Cortex of kidney (tissue), 1 donor: Measurements from ENCODE around the gene UTS2R.
"Not testable (repeated sequence)": the region's sequence is repeated elsewhere in the genome, so short reads cannot be mapped to it uniquely, and the experiment has no call there.

ENCODE experiments used
- DNase-seq: peaks from one replicate; lab custom pipeline; 2025; lab: John Stamatoyannopoulos, UW

UTS2R gene

GRCh38 chr17:82375359-82376041 is 3.9 kb downstream of the UTS2R start:
- no peak for DNase-seq

GRCh38 chr17:82376042-82376730 is 4.6 kb downstream of the UTS2R start:
- no peak for DNase-seq

GRCh38 chr17:82377294-82377693 is 5.7 kb downstream of the UTS2R start:
- DNase-seq = not testable (repeated sequence)

- DNase-seq = no peak
Measured at GRCh38 chr17:82377924-82378740, 6.6 kb downstream of the UTS2R start.

GRCh38 chr17:82378741-82379021 is 7.1 kb downstream of the UTS2R start:
- no peak for DNase-seq

- no peak for DNase-seq
Measured at GRCh38 chr17:82380860-82381702, 9.5 kb downstream of the UTS2R start.

- DNase-seq = not testable (repeated sequence)
Measured at GRCh38 chr17:82381703-82382009, 10.1 kb downstream of the UTS2R start.

- not testable (repeated sequence) for DNase-seq
Measured at GRCh38 chr17:82382220-82382932, 10.8 kb downstream of the UTS2R start.

- DNase-seq = no peak
Measured at GRCh38 chr17:82382933-82383255, 11.3 kb downstream of the UTS2R start.

GRCh38 chr17:82383411-82383810 is 11.8 kb downstream of the UTS2R start:
- no peak for DNase-seq

- no peak for DNase-seq
Measured at GRCh38 chr17:82384051-82384729, 12.6 kb downstream of the UTS2R start.

GRCh38 chr17:82384730-82385481 is 13.3 kb downstream of the UTS2R start:
- DNase-seq = no peak

- no peak for DNase-seq
Measured at GRCh38 chr17:82385559-82386254, 14.1 kb downstream of the UTS2R start.

GRCh38 chr17:82386255-82386831 is 14.8 kb downstream of the UTS2R start:
- no peak for DNase-seq

GRCh38 chr17:82386881-82387704 is 15.5 kb downstream of the UTS2R start:
- DNase-seq = no peak

- DNase-seq = no peak
Measured at GRCh38 chr17:82387705-82388106, 16.1 kb downstream of the UTS2R start.

- no peak for DNase-seq
Measured at GRCh38 chr17:82388223-82388921, 16.8 kb downstream of the UTS2R start.

- no peak for DNase-seq
Measured at GRCh38 chr17:82388922-82389283, 17.3 kb downstream of the UTS2R start.
